Gastroesophageal sphincter (tissue), 3 donors: ENCODE measurements around the gene IRF8.

Experiments
- CTCF ChIP-seq, 4 experiments: fragments of 200-600 bp in 2 of 4; fragments of 450-650 bp in 2 of 4; sonication (generic) in 1 of 4; IDR thresholded peaks; one replicate each; pipeline ENCODE4 v1.5.1; 2017 to 2019; ENCODE audit warnings: antibody characterized with exemption in 4 of 4, mild to moderate bottlenecking in 2 of 4, moderate library complexity in 2 of 4
- POLR2A ChIP-seq, 2 donors: fragments of 450-650 bp; IDR thresholded peaks; one replicate each; pipeline ENCODE4 v1.6.1; 2017; ENCODE audit warnings: antibody characterized with exemption in 2 of 2, mild to moderate bottlenecking in 2 of 2, moderate library complexity in 1 of 2

GRCh38 chr16:85867189-85867588, 31.8 kb upstream of the IRF8 start:
- no peak for TF ChIP-seq POLR2A (IDR thresholded peaks at IDR 0.05)
- no peak for TF ChIP-seq CTCF (IDR thresholded peaks at IDR 0.05)
